Activated CD4-positive, alpha-beta memory T cell treated with anti-CD3 and anti-CD28 coated beads for 36 hours (primary cell): Measurements from ENCODE around the gene HIRA. TPM values are rescaled to one million over a fixed set of nuclear protein-coding genes. Genes with fewer than 3 reads are reported as not detected.
"Not testable (repeated sequence)": the region's sequence is repeated elsewhere in the genome, so short reads cannot be mapped to it uniquely, and the experiment has no call there.

ENCODE experiments used
- CTCF ChIA-PET: fragments of 350-600 bp; sonication (Branson Sonifier 250); formaldehyde crosslinking; loops from one replicate; lab custom pipeline; 2021; ENCODE audit warnings: antibody characterized with exemption, inconsistent platforms; lab: Charles Lee
- POLR2A ChIA-PET: fragments of 350-600 bp; sonication (Branson Sonifier 250); formaldehyde crosslinking; loops from one replicate; lab custom pipeline; 2021; ENCODE audit warnings: antibody characterized with exemption; lab: Charles Lee
- DNase-seq: peaks from one replicate; pipeline ENCODE4 v3.0.0-alpha.2; 2020
- H3K27ac Mint-ChIP-seq: one replicate; pipeline ENCODE4 v1.8.0; 2021; ENCODE audit warnings: mixed read lengths
- H3K27me3 Mint-ChIP-seq: one replicate; pipeline ENCODE4 v1.8.0; 2021; ENCODE audit warnings: mixed read lengths
- H3K36me3 Mint-ChIP-seq: one replicate; pipeline ENCODE4 v1.8.0; 2021; ENCODE audit warnings: mixed read lengths
- H3K4me1 Mint-ChIP-seq: one replicate; pipeline ENCODE4 v1.8.0; 2021; ENCODE audit warnings: low read depth, mixed read lengths
- H3K4me3 Mint-ChIP-seq: one replicate; pipeline ENCODE4 v1.8.0; 2021; ENCODE audit warnings: mild to moderate bottlenecking, mixed read lengths
- H3K9me3 Mint-ChIP-seq: one replicate; pipeline ENCODE4 v1.8.0; 2021; ENCODE audit warnings: mixed read lengths
- intact Hi-C: fragments of 100-400 bp; cut with micrococcal nuclease; formaldehyde crosslinking; loops from one replicate; pipeline ENCODE4 v1.15.1; 2023
- total RNA-seq, 2 experiments: library from RNA; stranded (reverse); gene quantifications; one replicate each; pipeline ENCODE4 v1.2.3, GENCODE V29; 2021

Gene HIRA
- total RNA-seq, 2 experiments from 2014 or later = 28.3 to 30.6 TPM

DNA sequence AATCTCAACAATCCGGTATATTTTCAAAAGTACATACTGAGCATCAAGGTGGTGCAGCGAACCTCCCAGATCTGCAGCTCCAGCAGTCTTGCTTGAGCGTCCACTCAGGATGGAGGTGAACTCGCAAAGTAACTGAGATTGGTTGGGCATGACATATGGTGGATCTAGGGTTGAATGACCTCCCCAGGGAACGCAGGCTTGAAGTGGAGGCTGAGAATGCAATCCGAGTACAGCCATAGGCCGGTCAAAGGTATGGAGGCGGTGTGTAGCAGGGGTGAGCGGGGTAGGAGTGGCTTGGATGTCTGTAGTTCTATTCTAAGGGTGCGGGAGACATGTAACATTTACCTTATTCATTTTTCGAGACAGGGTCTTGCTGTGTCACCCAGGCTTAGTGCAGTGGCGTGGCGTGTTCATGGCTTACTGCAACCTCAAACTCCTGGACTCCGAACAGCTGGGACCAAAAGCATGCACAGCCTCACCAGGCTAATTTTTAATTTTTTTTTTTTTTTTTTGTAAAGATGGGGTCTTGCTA, 16.6 kb upstream of the HIRA start:
- POLR2A ChIA-PET = interaction anchor here (0.8 to 5.7 kb wide), 5 partner anchors 12 to 156 kb away, joined by 3 to 59 read pairs (median 3); partner anchors contain the start of genes CLTCL1, HIRA and MRPL40
- intact Hi-C loops = no loop called here
- Mint-ChIP-seq H3K27me3 (no peaks in the 10 kb centered on the region), H3K36me3 (peaks cover 20% of the 10 kb centered on the region), H3K4me3 (peak overlapping the region; percentile 94), H3K9me3 (no peaks in the 10 kb centered on the region), H3K27ac (peak overlapping the region; percentile 91), H3K4me1 (peaks cover 46% of the 10 kb centered on the region)
- CTCF ChIA-PET = interaction anchor here (1.4 kb wide), 1 partner anchor 269 kb away, joined by 3 read pairs; no protein-coding TSS in a partner anchor
- peak; percentile 48 for DNase-seq

DNA sequence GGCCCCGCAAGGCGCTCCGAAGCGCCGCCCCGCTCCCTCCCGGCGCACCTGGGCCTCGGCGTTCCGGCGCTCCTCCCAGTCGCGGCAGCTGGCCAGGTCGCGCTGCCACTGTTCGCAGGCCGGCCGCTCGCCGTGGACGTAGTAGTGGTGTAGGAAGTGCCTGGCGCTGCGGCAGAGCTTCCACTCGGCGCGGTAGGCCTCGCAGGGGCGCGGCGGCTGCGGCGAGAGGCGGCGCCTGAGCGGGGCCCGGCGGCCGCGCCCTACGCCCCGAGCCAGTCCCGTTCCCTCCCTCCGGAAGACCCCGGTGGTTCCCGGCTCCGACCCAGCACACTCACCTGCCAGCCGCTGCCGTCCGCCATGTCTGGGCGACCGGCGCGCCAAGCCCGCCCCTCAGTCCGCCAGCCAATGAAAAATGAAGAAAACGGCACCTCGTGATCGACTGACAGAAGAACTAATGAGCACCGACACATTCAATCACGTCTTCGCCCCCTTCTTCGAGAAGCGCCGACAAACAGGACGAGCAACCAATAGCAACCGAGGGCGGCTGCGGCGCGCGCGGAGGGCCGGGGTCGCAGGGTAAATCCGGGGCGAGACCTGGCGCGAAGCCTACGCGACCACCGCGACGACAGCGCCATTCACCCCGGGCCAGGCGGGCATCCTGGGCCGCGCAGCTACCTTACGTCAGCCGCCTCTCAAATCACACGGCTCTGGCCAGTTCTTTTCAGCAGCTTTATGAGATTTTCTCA, 16.0 kb upstream of the HIRA start, which contains the start of gene C22orf39:
Gene C22orf39, minus strand, starts transcription at position 382 of the 746 bp plus-strand sequence. Its CDS starts 23 bp downstream, at position 359.
- POLR2A ChIA-PET = interaction anchor here (0.6 to 5.7 kb wide), 7 partner anchors 11 to 156 kb away, joined by 3 to 59 read pairs (median 4); partner anchors contain the start of genes CDC45, CLTCL1, HIRA and MRPL40
- intact Hi-C loops = no loop called here
- Mint-ChIP-seq H3K27me3 (no peaks in the 10 kb centered on the region), H3K4me1 (peaks cover 47% of the 10 kb centered on the region), H3K9me3 (no peaks in the 10 kb centered on the region), H3K27ac (peak within 1 kb of the TSS; percentile 91), H3K36me3 (peaks cover 16% of the 10 kb centered on the region), H3K4me3 (peak within 1 kb of the TSS; percentile 94)
- DNase-seq = peak; percentile 93
- CTCF ChIA-PET = interaction anchor here (1.4 kb wide), 1 partner anchor 268 kb away, joined by 3 read pairs; no protein-coding TSS in a partner anchor

- ChIA-PET POLR2A (interaction anchor here (0.6 to 5.7 kb wide), 6 partner anchors 10 to 155 kb away, joined by 3 to 59 read pairs (median 4); partner anchors contain the start of genes CDC45, CLTCL1, HIRA and MRPL40), CTCF (interaction anchor here (1.0 to 1.4 kb wide), 2 partner anchors 183 to 267 kb away, joined by 3 read pairs; no protein-coding TSS in a partner anchor)
- Mint-ChIP-seq H3K4me1 (peaks cover 49% of the 10 kb centered on the region), H3K27me3 (no peaks in the 10 kb centered on the region), H3K9me3 (no peaks in the 10 kb centered on the region), H3K36me3 (peaks cover 16% of the 10 kb centered on the region), H3K27ac (peak overlapping the region; percentile 78), H3K4me3 (peak overlapping the region; percentile 94)
- no peak for DNase-seq
- intact Hi-C loops = no loop called here
Measured at GRCh38 chr22:19446603-19447329, 15.2 kb upstream of the HIRA start.

DNA sequence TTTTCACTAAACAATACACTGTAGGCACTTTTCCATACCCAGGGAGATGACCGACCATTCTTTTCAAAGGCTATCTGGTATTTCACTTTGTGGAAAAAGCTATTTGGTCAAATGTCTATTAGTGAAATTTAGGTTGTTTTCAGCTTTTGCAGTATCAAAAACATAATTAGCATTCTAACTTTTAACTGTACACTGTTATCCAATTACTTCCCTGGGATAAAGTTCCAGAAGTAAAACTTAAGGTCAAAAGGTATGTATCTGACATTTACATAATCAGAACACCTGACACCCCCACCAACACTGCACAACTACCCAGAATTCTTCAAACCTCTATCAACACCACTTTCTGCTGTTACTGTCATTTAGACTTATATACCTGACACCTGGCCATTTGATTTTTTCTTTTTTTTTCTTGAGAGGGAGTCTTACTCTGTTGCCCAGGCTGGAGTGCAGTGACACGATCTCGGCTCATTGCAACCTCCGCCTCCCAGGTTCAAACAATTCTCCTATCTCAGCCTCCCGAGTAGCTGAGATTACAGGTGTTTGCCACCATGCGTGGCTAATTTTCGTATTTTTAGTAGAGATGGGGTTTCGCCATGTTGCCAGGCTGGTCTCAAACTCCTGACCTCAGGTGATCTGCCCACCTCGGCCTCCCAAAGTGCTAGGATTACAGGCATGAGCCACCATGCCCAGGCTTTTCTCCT, 13.9 kb upstream of the HIRA start:
- Mint-ChIP-seq H3K27ac (peak overlapping the region; percentile 25), H3K4me3 (peak overlapping the region; percentile 10), H3K36me3 (peaks cover 16% of the 10 kb centered on the region), H3K4me1 (peaks cover 49% of the 10 kb centered on the region)
- CTCF ChIA-PET = interaction anchor here (0.6 to 1.1 kb wide), 5 partner anchors 9 to 184 kb away, joined by 3 to 4 read pairs (median 3); no protein-coding TSS in a partner anchor
- POLR2A ChIA-PET = interaction anchor here (5.7 kb wide), 1 partner anchor 13 kb away, joined by 59 read pairs; the partner anchor contains the start of genes HIRA and MRPL40
- DNase-seq, H3K9me3 Mint-ChIP-seq, H3K27me3 Mint-ChIP-seq, intact Hi-C loops: not testable (repeated sequence)

GRCh38 chr22:19443544-19444211, 12.1 kb upstream of the HIRA start:
- H3K36me3 Mint-ChIP-seq = peaks cover 19% of the 10 kb centered on the region
- ChIA-PET CTCF (interaction anchor here (1.4 kb wide), 1 partner anchor 35 kb away, joined by 4 read pairs; the partner anchor contains the start of gene UFD1), POLR2A (interaction anchor here (5.7 kb wide), 1 partner anchor 11 kb away, joined by 59 read pairs; the partner anchor contains the start of genes HIRA and MRPL40)
- DNase-seq = no peak
- intact Hi-C loops = no loop called here
- H3K4me3 Mint-ChIP-seq = no peak overlapping the region
- H3K4me1 Mint-ChIP-seq = peaks cover 39% of the 10 kb centered on the region
- no peaks in the 10 kb centered on the region for H3K9me3 Mint-ChIP-seq
- H3K27ac Mint-ChIP-seq = no peak overlapping the region
- no peaks in the 10 kb centered on the region for H3K27me3 Mint-ChIP-seq

- H3K4me1 Mint-ChIP-seq = peaks cover 30% of the 10 kb centered on the region
- no peak overlapping the region for H3K27ac Mint-ChIP-seq
- no peaks in the 10 kb centered on the region for H3K9me3 Mint-ChIP-seq
- intact Hi-C loops = no loop called here
- ChIA-PET CTCF (no interaction called here), POLR2A (interaction anchor here (1.2 kb wide), 1 partner anchor 10 kb away, joined by 3 read pairs; no protein-coding TSS in a partner anchor)
- peaks cover 20% of the 10 kb centered on the region for H3K36me3 Mint-ChIP-seq
- DNase-seq = no peak
- no peak overlapping the region for H3K4me3 Mint-ChIP-seq
- no peaks in the 10 kb centered on the region for H3K27me3 Mint-ChIP-seq
Measured at GRCh38 chr22:19442166-19442565, 10.6 kb upstream of the HIRA start.

DNA sequence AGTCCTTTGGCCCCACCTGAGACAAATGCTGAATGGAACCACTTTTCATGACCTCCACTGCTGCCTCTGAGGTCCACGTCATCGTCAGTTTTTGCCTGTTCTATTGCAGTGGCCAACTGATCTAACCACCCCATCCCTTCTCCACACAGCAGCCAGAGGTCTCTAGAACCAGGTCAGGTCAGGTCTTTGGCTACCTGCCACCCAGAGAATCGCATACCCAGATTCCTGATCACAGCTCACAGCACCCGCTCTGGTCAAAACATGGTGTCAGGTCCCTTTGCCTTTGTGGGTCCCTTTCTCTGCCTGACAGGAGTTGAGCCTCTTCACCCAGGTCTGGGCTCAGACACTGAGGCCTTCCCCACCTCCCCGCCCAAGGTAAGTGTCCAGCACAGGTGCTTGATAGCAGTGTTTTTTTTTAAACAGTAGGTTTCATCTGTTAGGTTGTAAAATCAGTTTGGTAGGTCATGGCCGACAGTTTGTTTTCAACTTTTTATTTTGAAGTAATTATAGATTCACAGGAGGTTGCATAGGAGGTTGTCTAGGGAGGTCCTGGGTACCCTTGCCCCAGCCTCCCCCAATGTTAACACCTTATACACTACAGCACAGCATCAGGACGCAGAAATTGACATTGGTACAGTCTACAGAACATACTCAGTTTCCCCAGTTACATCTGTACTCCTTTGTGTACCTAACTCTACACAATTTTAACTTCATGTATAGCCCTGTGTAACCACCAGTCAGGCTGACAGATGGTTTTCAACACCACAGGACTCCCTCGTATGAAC, 9.1 kb upstream of the HIRA start:
- Mint-ChIP-seq H3K4me1 (peaks cover 20% of the 10 kb centered on the region), H3K9me3 (no peaks in the 10 kb centered on the region), H3K36me3 (peaks cover 16% of the 10 kb centered on the region), H3K4me3 (no peak overlapping the region), H3K27ac (no peak overlapping the region), H3K27me3 (no peaks in the 10 kb centered on the region)
- intact Hi-C loops = no loop called here
- no peak for DNase-seq
- ChIA-PET POLR2A (no interaction called here), CTCF (no interaction called here)

DNA sequence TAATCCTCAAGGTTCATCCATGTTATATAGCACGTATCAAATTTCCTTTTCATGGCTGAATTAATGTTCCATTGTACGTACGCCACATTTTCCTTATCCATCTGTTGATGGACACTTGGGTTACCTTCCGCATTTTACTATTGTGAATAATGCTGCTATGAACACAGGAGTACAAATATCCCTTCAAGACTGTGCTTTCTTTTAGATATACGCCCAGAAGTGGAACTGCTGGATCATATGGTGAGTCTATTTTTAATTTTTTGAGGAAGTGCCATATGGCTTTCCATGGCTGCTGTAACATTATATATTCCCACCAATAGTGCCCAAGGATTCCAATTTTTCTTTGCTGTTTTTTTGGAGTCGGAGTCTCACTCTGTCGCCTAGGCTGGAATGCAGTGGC, 6.8 kb upstream of the HIRA start:
- no peaks in the 10 kb centered on the region for H3K27me3 Mint-ChIP-seq
- no peak overlapping the region for H3K4me3 Mint-ChIP-seq
- H3K4me1 Mint-ChIP-seq = peaks cover 12% of the 10 kb centered on the region
- POLR2A ChIA-PET = interaction anchor here (0.6 kb wide), 1 partner anchor 112 kb away, joined by 3 read pairs; no protein-coding TSS in a partner anchor
- CTCF ChIA-PET = no interaction called here
- intact Hi-C loops = no loop called here
- no peaks in the 10 kb centered on the region for H3K9me3 Mint-ChIP-seq
- peaks cover 19% of the 10 kb centered on the region for H3K36me3 Mint-ChIP-seq
- no peak for DNase-seq
- H3K27ac Mint-ChIP-seq = no peak overlapping the region

GRCh38 chr22:19436444-19437161, 5.1 kb upstream of the HIRA start:
- CTCF ChIA-PET = interaction anchor here (0.7 kb wide), 1 partner anchor 9 kb away, joined by 3 read pairs; no protein-coding TSS in a partner anchor
- Mint-ChIP-seq H3K27ac (peak overlapping the region; percentile 33), H3K4me1 (peaks cover 13% of the 10 kb centered on the region), H3K36me3 (peaks cover 20% of the 10 kb centered on the region)
- H3K27me3 Mint-ChIP-seq, DNase-seq, H3K4me3 Mint-ChIP-seq, H3K9me3 Mint-ChIP-seq, intact Hi-C loops: not testable (repeated sequence)
- POLR2A ChIA-PET = interaction anchor here (0.7 kb wide), 1 partner anchor 11 kb away, joined by 3 read pairs; the partner anchor contains the start of gene C22orf39
